Kidney capillary endothelial cell (primary cell): Measurements from ENCODE around the gene VPS13D.

ENCODE experiments used
- DNase-seq: peaks from one replicate; pipeline ENCODE4 v3.0.0-alpha.2; 2018; ENCODE audit warnings: low spot score

VPS13D gene

DNA sequence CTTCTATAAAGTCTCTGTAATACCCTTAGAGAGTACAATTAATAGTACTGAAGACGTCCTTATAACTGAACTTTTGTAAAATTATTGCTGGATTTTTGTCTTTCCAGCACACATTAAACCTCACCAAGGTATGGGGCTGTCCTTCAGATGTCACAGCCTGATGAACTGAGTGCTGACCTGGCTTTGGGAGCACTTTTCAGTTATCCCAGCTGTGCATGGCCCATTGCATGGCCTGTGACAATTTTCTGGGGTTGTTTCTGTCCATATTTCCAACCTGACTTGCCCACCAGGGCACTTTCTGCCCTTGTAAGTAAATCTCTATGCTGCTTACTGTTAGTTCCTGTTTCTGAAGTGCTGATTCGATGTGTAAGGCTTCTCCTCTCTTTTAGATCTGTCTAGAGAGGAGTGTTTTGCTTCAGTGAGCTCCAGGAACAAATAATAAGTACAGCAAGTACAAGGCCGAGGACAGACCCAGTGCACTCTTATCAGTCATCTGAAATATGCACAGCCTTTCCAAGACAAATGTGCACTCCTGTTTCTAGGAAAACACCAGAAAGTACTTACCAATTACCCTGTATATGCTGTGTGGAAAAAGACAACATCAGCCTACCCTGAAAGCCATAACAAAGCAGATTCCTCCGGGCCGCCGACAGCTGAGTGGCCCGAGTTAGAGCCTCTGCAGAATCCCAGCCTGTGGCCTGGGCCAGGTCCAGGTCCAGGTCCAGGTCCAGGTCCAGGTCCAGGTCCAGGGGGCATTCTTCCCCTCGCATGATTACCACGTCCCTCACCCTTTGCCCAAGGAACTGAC, 266.5 kb downstream of the VPS13D start:
- no peak for DNase-seq

DNA sequence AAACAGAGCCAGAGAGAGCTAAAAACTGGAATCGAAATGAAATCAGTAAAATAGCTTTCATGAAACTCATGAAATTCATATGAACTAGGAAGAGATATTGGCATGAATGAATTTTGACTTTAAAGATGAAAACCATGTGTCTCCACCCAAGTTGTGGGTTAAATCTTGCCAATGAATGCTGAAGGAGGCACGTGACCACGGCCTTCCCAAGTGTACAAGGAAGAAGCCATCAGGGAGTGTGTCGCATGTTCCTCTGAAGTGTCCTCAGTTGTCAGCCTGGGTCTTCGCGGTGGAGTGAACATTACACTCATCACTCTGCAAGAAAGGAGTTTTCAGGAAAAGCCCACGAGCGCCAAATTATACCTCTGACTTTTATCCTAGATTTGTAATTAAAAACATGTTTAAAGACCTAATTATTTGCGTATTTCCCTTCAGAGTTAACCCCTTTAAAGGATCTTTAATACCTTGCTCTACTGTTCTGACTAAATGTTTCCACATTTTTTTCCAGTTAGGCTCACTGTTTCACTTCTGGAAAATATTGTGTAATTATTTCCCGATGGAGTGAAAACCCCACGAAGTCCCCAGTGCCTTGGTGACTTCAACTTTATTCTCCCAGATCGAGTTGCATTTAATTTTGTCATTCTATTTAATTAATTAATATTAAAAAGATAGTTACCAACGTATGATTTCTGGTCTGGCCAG, 269.9 kb downstream of the VPS13D start:
- DNase-seq: no peak

DNA sequence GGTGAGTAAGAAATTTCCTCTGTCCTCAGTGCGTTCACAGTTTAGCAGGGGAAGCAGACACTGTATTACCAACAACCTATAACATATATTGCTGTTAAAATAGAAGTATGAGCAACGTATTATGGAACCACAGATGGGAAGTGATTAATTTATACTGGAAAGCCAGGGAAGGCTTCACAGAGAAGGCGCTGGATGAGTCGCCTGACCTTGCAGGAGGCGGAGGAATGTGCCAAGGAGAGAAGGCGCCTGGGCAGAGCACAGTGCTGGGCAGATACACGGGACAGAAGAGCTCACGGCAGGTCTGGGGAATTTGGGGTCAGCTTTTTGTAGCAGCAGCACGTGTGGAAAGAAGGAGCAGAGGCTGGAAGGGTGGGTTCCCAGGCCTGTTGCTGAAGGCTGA, 271.8 kb downstream of the VPS13D start:
- peak; percentile 83 for DNase-seq

DNA sequence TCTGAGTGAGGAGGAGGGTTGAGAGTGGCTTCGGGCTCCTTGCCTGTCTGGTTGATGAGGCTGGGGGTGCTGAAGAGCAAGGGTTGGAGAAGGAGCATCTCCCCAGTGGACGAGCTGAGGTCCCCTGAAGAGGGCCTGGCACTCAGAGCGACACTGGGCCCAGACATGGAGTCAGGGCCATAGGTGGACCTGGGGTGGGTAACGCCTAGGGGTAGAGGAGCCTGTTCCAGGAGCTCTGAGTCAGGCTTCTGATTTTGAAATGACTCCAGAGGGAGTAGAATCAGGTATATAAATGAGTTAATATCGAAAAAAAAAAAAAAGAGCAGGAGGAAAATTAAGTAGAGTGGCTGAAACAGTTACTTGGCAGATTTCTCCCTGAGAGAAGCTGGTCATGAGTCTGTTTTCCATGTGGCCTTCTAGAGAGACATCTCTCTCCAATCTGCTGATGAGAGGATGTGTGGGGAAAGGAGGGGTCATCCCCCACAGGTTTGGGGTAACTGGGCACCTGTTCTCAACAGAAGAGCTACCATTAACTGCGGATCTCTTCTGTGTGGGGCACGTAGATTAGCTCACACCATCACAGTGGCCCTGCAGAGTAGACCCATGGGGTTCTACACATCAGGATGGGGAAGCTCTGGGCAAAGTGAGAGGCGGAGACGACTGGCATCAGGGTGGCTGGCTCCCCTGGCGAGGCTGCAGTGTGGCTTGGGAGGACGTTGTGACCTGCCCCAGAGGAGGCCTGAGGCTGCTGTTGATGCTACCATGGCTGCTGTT, 272.7 kb downstream of the VPS13D start:
- DNase-seq: no peak

DNA sequence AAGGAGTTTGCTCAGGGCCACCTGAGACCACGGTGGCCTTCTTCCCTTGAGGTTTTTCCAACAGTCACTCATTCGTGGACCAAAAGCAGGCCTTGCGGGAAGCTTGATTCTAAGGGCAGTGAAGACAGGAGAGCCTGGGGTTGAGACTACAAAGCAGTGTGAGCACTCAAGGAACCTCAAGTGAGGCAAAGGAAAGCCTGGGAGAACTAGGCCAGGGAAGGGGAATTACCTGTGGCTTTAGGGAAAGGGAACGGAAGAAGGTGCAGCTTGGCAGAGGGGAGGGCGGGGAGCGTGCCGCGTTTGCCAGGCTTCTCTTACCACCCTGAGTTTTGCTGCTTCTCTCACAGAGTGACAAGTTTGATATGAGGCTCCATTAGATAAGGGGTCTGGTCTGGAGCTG, 273.9 kb downstream of the VPS13D start:
- DNase-seq: no peak

DNA sequence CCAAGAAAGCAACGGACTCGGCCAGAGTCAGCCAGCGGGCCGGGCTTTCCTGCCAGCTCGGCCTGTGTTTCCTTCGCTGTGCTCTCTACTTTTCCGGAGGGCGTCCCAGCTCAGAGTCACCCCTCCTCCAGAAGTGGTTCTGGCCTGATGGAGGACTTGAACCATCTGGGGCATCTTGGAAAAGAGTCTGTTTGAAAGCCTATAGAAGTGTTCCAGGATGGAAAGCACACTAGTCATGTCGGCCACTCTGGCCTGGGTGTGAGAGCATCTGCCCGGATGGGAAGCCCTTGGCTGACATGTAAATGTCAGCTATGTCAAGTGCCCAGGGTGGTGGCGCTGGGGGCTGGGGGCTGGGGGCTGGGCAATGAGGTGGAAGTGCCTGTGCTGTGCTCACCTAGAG, 274.8 kb downstream of the VPS13D start:
- DNase-seq: no peak

DNA sequence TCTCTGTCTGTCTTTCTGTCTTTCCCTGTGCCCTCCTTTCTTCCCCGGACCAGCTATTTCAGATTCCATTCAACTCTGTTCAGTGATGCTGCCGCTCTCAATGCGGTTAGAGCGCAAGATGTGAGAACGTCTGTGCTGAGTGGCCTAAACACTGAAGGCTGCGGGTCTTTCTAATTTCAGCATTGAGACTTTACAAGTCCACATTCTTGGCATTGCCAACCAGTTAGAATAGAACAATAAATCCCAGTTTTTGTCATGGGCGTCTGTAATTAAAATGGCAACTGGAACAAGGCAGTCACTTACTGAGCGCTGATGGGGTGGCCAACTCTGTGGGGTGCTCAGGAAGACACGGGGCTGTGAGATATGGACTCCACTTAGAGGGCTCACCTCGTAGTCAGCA, 275.4 kb downstream of the VPS13D start:
- DNase-seq: no peak

DNA sequence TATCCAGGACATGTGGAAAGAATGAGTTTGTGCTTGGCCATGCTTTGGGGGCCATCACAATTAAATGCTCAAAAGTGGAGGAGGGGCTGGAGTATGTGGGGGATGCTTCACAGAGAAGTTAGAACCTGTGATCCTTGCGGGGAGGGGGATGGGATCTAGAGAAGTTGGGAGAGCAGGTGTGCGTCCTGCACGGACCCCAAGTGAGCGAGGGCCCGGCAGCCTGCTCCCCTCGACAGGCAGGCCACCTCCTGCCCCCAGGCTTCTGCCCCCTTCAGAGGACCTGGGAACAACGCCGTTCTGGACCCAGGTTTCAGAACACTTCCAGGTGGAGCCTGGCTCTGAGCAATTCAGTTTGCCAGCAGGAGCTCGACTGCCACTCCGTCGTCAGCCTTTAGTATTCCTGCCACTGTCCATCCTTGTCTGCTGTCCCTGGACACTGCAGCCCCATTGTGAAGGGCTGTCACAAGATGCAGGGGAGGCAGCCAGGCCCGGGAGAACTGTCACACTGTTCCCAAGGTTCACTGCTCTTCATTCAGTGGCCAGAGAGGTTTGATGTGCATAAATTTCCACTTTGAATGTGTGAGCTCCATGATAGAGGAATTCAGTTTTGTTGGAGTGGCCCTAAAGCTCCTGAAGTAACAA, 275.9 kb downstream of the VPS13D start:
- DNase-seq: no peak

DNA sequence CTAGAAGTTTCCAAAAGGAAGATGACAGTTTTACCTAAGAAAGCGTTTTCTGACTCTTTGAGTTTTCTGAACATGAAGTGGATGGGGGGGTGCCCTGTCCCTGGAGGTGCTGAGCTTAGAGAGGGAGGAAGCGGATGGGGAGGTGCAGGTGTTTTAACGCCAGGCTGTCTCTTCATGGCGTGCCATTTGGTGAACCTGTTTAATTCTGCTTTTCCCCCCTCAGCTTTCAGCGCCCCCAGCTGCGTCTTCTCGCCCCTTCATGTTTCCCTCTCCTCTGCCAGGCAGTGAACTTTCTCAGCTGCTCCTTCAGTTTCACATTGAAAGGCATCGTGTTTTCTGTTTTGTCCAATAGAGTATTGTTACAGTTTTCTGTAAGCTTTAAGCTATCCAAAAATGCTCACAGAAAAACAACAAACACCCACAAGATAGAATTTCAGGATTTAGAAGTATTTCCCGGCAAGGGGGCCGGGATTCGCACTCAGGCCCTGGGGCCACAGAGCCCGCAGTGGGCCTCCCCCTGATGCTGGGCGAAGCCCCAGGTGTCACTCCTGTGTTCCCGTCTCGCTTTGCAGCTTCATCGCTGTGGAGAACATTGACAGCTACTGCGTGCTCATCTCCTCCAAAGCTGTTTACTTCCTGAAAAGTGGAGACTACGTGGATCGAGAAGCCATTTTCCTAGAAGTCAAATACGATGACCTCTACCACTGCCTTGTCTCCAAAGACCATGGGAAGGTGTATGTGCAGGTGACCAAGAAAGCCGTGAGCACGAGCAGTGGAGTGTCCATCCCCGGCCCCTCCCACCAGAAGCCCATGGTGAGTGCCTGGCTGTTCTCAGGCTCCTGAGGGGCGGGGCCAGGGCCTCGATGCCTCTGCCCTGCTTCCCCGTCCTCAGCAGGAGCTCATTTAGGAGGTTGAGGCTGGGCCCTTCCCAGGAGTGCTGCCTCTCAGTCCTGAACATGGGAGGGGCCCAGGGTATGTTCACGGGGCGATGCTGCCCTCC, 276.8 kb downstream of the VPS13D start:
- no peak for DNase-seq

DNA sequence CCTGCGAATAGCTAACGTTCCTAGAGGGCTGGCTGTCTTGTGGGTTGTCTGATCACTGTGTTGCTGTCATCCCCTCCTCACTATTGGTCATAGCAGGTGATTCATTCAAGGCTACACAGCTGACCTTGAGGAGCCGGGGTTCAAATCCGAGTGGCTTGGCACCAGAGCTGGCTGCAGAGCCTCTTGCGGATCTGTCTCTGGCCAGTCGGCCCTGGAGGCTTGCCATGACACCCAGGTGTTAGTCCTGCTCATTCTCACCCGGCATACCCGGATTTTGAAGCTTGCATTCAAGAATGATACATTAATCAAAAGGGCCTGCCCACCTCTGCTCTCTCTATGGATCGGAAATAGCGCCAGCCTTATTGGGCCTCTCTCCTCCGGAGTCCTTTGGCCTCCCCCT, 277.8 kb downstream of the VPS13D start:
- DNase-seq: no peak

DNA sequence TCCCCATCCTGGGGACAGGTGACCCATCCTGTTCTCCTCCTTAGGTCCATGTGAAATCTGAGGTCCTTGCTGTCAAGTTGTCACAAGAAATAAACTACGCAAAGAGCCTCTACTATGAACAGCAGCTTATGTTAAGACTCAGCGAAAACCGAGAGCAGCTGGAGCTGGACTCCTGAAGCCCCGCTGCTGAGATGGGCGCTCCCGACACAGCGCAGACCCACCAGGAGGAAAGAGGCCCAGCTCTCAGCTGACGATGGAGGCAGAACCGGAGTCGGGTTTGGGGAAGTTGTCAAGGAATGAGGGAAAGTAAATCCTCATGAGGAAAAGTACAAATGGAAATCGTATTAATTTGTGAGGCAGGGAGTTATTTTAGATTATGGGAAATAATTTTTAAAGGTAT, 279.0 kb downstream of the VPS13D start:
- DNase-seq: no peak

DNA sequence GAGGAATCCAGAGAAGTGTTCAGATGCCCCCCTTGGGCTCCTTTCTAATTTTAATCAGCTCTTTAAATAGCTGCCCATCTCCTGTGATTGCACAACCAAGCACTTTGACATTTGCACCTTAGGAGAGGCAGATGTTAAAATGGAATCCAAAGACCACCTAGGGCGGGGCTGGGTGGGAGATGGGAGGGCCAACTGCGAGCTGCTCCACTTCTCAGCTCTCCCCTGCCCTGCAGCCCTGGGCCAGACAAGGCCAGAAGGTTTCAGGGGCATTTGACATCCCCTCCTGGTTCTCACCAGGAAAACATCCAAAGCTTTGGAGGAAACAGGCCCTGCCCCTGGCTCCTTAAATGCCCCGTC, 281.3 kb downstream of the VPS13D start:
- DNase-seq: no peak

DNA sequence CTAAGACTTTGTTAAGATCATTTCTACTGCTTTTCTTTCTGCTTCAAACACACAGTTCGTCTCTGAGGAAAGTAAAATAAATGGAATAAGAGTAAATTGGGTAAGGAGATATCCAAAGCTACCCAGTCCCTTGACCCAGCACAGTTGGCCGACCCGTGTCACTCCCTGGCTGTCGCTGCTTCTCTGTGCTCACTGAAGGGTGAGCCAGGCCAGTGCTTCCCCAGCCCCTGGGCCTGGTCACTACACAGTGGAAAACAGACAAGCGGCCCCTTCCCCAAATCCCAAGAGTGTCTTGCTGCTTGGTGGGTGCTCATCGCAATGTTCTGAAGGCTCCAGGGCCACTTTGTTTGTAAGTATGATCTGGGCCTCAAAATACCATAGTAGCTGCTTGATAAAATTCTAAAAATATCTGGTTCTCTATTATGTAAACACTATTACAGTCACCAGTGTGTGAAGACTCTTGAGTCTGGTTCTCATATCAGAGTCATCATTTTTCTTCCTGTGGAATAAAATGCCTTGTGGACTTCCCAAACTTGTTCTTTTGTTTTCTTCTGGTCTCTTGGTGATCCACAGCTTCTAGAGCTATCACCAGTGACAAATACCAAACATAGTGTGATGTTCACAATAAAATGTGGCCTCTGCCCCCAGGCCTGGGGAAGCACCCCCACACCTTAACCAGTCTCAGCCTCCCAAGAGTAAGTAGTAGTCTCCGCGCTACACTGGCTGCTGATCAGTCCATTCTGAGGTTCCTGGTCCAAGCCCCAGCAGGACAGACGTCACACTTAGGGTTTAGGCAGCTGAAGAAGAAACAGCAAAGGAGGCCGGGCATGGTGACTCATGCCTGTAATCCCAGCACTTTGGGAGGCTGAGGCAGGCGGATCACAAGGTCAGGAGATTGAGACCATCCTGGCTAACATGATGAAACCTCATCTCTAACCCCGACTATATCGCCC, 282.0 kb downstream of the VPS13D start:
- DNase-seq: no peak

DNA sequence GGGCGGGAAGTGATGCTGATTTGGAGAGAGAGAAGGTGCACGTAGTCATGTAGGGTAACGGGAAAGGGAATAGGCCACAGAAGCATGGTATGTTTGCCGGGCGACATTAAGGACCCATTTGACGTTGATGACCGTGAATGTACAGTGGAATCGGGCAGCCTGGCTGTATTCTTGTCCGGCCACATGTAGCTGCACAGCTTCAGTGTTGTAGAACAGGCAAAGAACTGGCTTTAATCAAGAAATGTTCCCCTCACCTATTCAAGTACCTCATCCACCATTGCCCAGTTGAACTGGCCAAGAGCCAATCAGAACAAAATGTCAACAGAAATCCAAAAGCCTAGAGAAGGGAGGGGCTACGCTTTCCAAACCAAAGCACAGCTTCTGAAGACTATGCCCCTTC, 283.4 kb downstream of the VPS13D start:
- DNase-seq: no peak

DNA sequence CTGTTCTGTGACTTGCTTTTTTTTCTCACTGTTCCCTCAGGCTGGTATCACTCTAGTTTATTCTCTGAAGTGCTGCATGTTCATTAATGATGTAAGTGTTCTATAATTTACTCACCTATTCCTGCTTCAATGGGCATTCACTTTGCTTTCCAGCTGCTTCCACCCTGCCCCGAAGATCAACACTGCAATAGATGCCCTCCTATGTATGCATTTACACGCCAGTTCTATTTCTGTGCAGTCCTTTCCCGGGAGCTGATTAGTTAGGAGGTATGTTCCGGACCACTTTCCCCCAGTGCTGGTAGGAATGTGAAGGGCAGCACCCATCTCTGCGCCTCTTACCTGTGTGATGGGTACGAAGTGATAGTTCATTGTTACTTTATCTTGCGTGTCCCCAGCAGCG, 284.8 kb downstream of the VPS13D start:
- no peak for DNase-seq

DNA sequence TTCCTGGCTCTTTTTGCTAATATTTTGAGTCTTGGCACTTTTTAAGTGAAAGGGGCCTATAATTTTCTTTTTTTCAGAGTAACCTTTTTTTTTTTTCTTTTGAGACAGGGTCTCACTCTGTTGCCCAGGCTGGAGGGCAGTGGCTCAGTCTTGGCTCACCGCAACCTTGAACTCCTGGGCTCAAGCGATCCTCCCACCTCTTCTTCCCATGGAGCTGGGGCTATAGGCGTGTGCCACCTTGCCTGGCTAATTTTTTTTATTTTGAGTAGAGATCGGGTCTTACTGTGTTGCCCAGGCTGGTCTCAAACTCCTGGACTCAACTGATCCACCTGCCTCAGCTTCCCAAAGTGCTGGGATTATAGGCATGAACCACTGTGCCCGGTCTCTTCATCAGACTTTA, 285.4 kb downstream of the VPS13D start:
- no peak for DNase-seq

DNA sequence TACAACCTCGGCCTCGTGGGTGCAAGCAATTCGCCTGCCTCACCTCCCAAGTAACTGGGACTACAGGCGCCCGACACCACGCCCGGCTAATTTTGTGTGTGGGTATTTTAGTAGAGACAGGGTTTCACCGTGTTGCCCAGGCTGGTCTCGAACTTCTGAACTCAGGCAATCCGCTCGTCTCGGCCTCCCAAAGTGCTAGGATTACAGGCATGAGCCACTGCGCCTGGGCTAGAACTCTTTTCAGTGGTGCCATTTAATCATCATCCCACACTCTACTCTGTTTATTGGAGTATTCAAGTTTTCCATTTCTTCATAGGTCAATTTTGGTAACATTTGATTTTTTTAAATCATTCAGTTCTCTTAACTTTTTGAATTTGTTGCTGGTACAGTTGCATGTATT, 286.9 kb downstream of the VPS13D start:
- DNase-seq: no peak

DNA sequence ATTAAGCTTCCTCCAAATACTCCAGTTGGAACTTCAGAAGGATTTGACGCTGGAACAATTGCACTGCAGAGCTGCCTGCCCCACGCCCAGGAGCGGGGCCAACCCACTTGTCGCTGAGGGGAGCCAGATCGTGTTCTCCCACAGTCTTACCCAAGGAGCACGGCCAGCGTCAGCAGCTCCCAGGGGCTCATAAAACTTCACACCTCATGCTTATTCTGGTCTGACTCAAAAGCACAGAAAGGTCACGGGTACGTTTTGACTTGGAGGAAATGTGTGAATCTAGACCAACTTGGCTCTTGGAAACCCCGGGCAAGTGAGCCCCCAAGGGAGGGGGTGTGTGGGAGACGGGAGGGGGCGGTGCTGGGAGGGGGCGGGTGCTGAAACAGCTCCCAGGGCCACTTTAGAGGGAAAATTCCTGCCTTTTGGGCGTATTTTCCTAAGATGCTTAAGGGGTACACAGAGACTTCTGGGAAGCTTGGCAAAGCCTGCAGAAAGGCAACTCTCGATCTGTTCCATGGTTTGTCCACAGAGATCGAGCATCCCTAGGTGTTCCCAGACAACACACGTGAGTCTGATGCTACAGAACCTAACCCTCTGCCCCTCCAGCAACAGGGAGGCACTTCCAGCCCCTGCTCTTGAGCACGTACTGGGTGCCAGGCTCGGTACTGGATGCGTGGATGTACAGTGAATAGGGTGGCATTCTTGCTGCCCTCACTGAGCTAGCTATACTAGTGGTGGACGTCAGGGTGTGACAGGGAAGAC, 289.3 kb downstream of the VPS13D start:
- no peak for DNase-seq

DNA sequence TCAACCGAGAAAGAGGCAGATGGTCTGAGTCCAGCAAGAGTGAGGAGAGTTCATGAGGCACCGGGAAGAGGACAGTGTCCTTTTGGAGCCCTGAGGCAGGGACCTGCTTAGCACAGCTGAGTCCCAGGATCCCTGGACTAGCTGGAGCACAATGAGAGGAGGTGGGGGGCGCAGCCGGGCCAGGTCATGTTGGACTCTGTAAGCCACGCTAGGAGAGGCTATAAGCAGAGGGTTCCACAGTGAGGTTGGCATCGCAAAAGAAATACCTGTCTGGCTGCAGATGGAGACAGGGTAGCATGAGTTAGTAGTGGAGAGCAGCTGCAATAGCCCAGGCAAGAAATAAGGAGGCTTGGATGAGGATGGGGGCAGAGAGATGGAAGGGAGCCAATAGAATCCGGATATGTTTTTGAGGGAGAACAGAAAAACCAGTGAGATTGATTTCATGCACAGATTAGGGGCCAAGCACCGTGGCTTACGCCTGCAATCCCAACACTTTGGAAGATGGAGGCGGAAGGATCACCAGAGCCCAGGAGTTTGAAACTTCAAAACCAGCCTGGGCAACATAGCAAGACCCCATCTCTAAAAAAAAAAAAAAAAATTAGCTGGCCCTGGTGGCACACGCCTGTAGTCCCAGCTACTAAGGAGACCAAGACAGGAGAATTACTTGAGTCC, 290.0 kb downstream of the VPS13D start:
- no peak for DNase-seq
